Neural progenitor cell (in vitro differentiated cells): ENCODE data around the gene HDAC4. TPM values are rescaled to one million over a fixed set of nuclear protein-coding genes. Genes with fewer than 3 reads are reported as not detected.

Experiments
- DNase-seq: peaks from one replicate; pipeline ENCODE4 v3.0.0-alpha.2; 2016; ENCODE audit warnings: low spot score
- H2AFZ ChIP-seq: fragments of 200-600 bp; sonication (generic); replicated peaks from 2 replicates; pipeline ENCODE4 v1.6.1; 2016; ENCODE audit warnings: antibody characterized with exemption
- H3F3A ChIP-seq: fragments of 200-600 bp; sonication (generic); 2 replicates; pipeline ENCODE4 v1.6.1; 2016; ENCODE audit warnings: antibody characterized with exemption, low read depth
- H3K27ac ChIP-seq: fragments of 200-600 bp; sonication (generic); 2 replicates; pipeline ENCODE4 v1.5.1; 2016; ENCODE audit warnings: mild to moderate bottlenecking
- H3K27me3 ChIP-seq: fragments of 200-600 bp; sonication (generic); 2 replicates; pipeline ENCODE4 v1.6.1; 2016; ENCODE audit warnings: mild to moderate bottlenecking, moderate library complexity
- H3K36me3 ChIP-seq: fragments of 200-600 bp; sonication (generic); 2 replicates; pipeline ENCODE4 v1.5.1; 2016
- H3K4me1 ChIP-seq: fragments of 200-600 bp; sonication (generic); 2 replicates; pipeline ENCODE4 v1.6.1; 2016; ENCODE audit warnings: mixed run types
- H3K4me2 ChIP-seq: fragments of 200-600 bp; sonication (generic); 2 replicates; pipeline ENCODE4 v1.6.1; 2016
- H3K4me3 ChIP-seq: fragments of 200-600 bp; sonication (generic); 2 replicates; pipeline ENCODE4 v1.5.1; 2016
- H3K79me2 ChIP-seq: fragments of 200-600 bp; sonication (generic); 2 replicates; pipeline ENCODE4 v1.6.1; 2016; ENCODE audit warnings: low read depth
- H3K9ac ChIP-seq: fragments of 200-600 bp; sonication (generic); 2 replicates; pipeline ENCODE4 v1.6.1; 2016
- H3K9me3 ChIP-seq: fragments of 200-600 bp; sonication (generic); 2 replicates; pipeline ENCODE4 v1.5.1; 2016; ENCODE audit warnings: low read depth
- H4K20me1 ChIP-seq: fragments of 200-600 bp; sonication (generic); 2 replicates; pipeline ENCODE4 v1.6.1; 2016; ENCODE audit warnings: low read depth
- H3K27ac Mint-ChIP-seq: 3 replicates; pipeline ENCODE4 v1.8.0; 2021; ENCODE audit warnings: mixed read lengths
- H3K27me3 Mint-ChIP-seq: 2 replicates; pipeline ENCODE4 v1.8.0; 2022; ENCODE audit warnings: low read depth, mild to moderate bottlenecking, inconsistent platforms, moderate library complexity, mixed read lengths; ENCODE audit not compliant: insufficient read depth
- H3K36me3 Mint-ChIP-seq: 3 replicates; pipeline ENCODE4 v1.8.0; 2021; ENCODE audit warnings: mixed read lengths
- H3K4me1 Mint-ChIP-seq: 3 replicates; pipeline ENCODE4 v1.8.0; 2021; ENCODE audit warnings: mixed read lengths
- H3K4me3 Mint-ChIP-seq: 3 replicates; pipeline ENCODE4 v1.8.0; 2021; ENCODE audit warnings: mild to moderate bottlenecking, moderate library complexity, mixed read lengths
- H3K9me3 Mint-ChIP-seq: 3 replicates; pipeline ENCODE4 v1.8.0; 2020; ENCODE audit warnings: mixed read lengths
- EZH2 ChIP-seq: fragments of 200-600 bp; sonication (generic); IDR thresholded peaks from 2 replicates; pipeline ENCODE4 v1.6.1; 2017; ENCODE audit warnings: antibody characterized with exemption, mild to moderate bottlenecking, moderate library complexity
- EZH2phosphoT487 ChIP-seq: fragments of 200-600 bp; sonication (generic); IDR thresholded peaks from 2 replicates; pipeline ENCODE4 v1.6.1; 2017; ENCODE audit warnings: antibody characterized with exemption
- total RNA-seq: library from RNA; depleted of rRNA; stranded (reverse); fragments of >200 nt; gene quantifications from 2 replicates; pipeline ENCODE4 v1.2.3, GENCODE V29; 2015; ENCODE audit warnings: low replicate concordance
- TF ChIP-seq, protein P1 (sequence below): fragments of 200-600 bp; sonication (generic); IDR thresholded peaks from 2 replicates; pipeline ENCODE4 v1.5.1; 2017; ENCODE audit warnings: antibody characterized with exemption, mild to moderate bottlenecking

Gene HDAC4
- total RNA-seq, 1 donor from 2014 or later = 36.0 TPM

- Histone ChIP-seq H3F3A (no peaks in the 10 kb centered on the region), H3K27me3 (no peaks in the 10 kb centered on the region), H2AFZ (no peak overlapping the region), H3K27ac (no peak overlapping the region), H4K20me1 (peaks cover 73% of the 10 kb centered on the region), H3K4me3 (no peak overlapping the region), H3K79me2 (peaks cover 93% of the 10 kb centered on the region), H3K9me3 (no peaks in the 10 kb centered on the region), H3K9ac (no peak overlapping the region), H3K4me1 (peaks cover under 1% of the 10 kb centered on the region), H3K36me3 (no peaks in the 10 kb centered on the region), H3K4me2 (no peak overlapping the region)
- H3K9me3 Mint-ChIP-seq = peaks cover 14% of the 10 kb centered on the region
- H3K4me3 Mint-ChIP-seq = no peak overlapping the region
- TF ChIP-seq, protein P1, sequence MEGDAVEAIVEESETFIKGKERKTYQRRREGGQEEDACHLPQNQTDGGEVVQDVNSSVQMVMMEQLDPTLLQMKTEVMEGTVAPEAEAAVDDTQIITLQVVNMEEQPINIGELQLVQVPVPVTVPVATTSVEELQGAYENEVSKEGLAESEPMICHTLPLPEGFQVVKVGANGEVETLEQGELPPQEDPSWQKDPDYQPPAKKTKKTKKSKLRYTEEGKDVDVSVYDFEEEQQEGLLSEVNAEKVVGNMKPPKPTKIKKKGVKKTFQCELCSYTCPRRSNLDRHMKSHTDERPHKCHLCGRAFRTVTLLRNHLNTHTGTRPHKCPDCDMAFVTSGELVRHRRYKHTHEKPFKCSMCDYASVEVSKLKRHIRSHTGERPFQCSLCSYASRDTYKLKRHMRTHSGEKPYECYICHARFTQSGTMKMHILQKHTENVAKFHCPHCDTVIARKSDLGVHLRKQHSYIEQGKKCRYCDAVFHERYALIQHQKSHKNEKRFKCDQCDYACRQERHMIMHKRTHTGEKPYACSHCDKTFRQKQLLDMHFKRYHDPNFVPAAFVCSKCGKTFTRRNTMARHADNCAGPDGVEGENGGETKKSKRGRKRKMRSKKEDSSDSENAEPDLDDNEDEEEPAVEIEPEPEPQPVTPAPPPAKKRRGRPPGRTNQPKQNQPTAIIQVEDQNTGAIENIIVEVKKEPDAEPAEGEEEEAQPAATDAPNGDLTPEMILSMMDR = no peak
- TF ChIP-seq EZH2phosphoT487 (no peak), EZH2 (no peak)
- no peak for DNase-seq
- H3K4me1 Mint-ChIP-seq = peaks cover 22% of the 10 kb centered on the region
- H3K36me3 Mint-ChIP-seq = peaks cover 35% of the 10 kb centered on the region
- H3K27me3 Mint-ChIP-seq = peaks cover 2% of the 10 kb centered on the region
- no peak overlapping the region for H3K27ac Mint-ChIP-seq
Measured at GRCh38 chr2:239388236-239389151, 12.3 kb downstream of the HDAC4 start.

GRCh38 chr2:239387811-239388210 lies 13.0 kb downstream of the HDAC4 start:
- Histone ChIP-seq H3K79me2 (peaks cover 93% of the 10 kb centered on the region), H3K9ac (no peak overlapping the region), H3K27me3 (no peaks in the 10 kb centered on the region), H3K4me1 (peaks cover 4% of the 10 kb centered on the region), H3F3A (no peaks in the 10 kb centered on the region), H3K9me3 (no peaks in the 10 kb centered on the region), H3K27ac (no peak overlapping the region), H3K4me3 (no peak overlapping the region), H3K4me2 (no peak overlapping the region), H4K20me1 (peaks cover 73% of the 10 kb centered on the region), H3K36me3 (no peaks in the 10 kb centered on the region), H2AFZ (no peak overlapping the region)
- Mint-ChIP-seq H3K4me1 (peaks cover 23% of the 10 kb centered on the region), H3K4me3 (no peak overlapping the region), H3K9me3 (peaks cover 16% of the 10 kb centered on the region), H3K27ac (no peak overlapping the region), H3K27me3 (peaks cover 2% of the 10 kb centered on the region), H3K36me3 (peaks cover 40% of the 10 kb centered on the region)
- DNase-seq = no peak
- no peak for TF ChIP-seq EZH2phosphoT487
- TF ChIP-seq, protein P1 = no peak
- TF ChIP-seq EZH2 = no peak

DNA sequence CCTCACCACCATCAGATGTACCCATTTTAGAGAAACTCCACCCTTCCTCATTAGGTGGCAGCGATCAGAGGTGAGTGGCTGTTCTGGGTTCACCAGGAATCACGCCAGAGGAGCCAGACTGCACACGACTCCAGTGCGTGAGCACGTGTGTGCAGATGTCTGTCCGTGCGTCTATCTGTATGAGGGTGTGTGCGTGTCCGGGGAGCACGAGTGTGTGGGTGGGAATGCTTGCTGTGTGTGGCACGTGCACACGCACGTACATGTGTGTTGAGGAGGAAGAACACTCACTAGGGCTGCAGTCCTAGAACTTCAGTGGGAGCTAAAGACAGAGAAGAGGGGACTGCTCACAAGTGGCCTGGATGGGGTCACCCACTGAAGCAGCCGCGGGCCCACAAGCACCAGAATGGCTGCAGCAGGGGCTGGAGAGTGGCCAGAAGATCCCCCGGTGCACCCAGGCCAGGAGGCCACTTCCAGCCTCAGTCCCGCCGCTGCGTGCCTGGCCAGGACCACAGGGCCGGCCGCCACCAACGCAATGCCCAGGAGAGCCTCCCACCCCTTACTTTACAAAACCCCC lies 13.9 kb downstream of the HDAC4 start:
- Mint-ChIP-seq H3K9me3 (peaks cover 16% of the 10 kb centered on the region), H3K4me3 (no peak overlapping the region), H3K36me3 (peaks cover 40% of the 10 kb centered on the region), H3K27ac (no peak overlapping the region), H3K4me1 (peaks cover 31% of the 10 kb centered on the region), H3K27me3 (peaks cover 2% of the 10 kb centered on the region)
- Histone ChIP-seq H3K4me3 (no peak overlapping the region), H3K36me3 (no peaks in the 10 kb centered on the region), H3K4me1 (peaks cover 11% of the 10 kb centered on the region), H4K20me1 (peaks cover 73% of the 10 kb centered on the region), H3K4me2 (no peak overlapping the region), H3K79me2 (peaks cover 93% of the 10 kb centered on the region), H3K27ac (no peak overlapping the region), H3K9ac (no peak overlapping the region), H3F3A (peaks cover 4% of the 10 kb centered on the region), H3K27me3 (no peaks in the 10 kb centered on the region), H3K9me3 (no peaks in the 10 kb centered on the region), H2AFZ (no peak overlapping the region)
- no peak for DNase-seq
- TF ChIP-seq, protein P1 = no peak
- TF ChIP-seq EZH2 = no peak
- TF ChIP-seq EZH2phosphoT487 = no peak
